HepG2 (cell line): ENCODE results near the gene DRAP1. TPM values are rescaled to one million over a fixed set of nuclear protein-coding genes. Genes with fewer than 3 reads are reported as not detected.

Experiments
- ARNTL ChIP-seq: sonication (generic); formaldehyde crosslinking; IDR thresholded peaks from 2 replicates; pipeline ENCODE4 v1.4.0; 2020; ENCODE audit warnings: mild to moderate bottlenecking, missing genetic modification reagents
- E2F5 ChIP-seq: sonication (generic); formaldehyde crosslinking; conservative IDR thresholded peaks from 2 replicates; pipeline ENCODE4 v1.4.0; 2020; ENCODE audit warnings: missing genetic modification reagents
- GABPB1 ChIP-seq: IDR thresholded peaks from 2 replicates; pipeline ENCODE4 v1.6.1; 2016; ENCODE audit warnings: mild to moderate bottlenecking, missing genetic modification reagents, moderate library complexity, missing compliant biosample characterization
- IKZF5 ChIP-seq: IDR thresholded peaks from 2 replicates; pipeline ENCODE4 v1.6.1; 2018; ENCODE audit warnings: missing genetic modification reagents, mild to moderate bottlenecking, missing compliant biosample characterization
- KLF16 ChIP-seq, 2 experiments: sonication (generic) in 1 of 2; formaldehyde crosslinking in 1 of 2; IDR thresholded peaks; 2 replicates each; pipeline versions ENCODE4 v1.6.1 to v1.8.0; 2016 to 2023; ENCODE audit warnings: missing genetic modification reagents in 2 of 2, missing compliant biosample characterization in 1 of 2
- MAF1 ChIP-seq: sonication (generic); formaldehyde crosslinking; IDR thresholded peaks from 2 replicates; pipeline ENCODE4 v1.5.0; 2020; ENCODE audit warnings: missing genetic modification reagents, borderline replicate concordance
- MTERF4 ChIP-seq: sonication (generic); formaldehyde crosslinking; IDR thresholded peaks from 2 replicates; pipeline ENCODE4 v1.8.0; 2023; ENCODE audit warnings: mild to moderate bottlenecking, missing genetic modification reagents
- POGK ChIP-seq: sonication (generic); formaldehyde crosslinking; conservative IDR thresholded peaks from 2 replicates; pipeline ENCODE4 v1.8.0; 2022; ENCODE audit warnings: mild to moderate bottlenecking, moderate library complexity, missing genetic modification reagents
- RERE ChIP-seq: IDR thresholded peaks from 2 replicates; pipeline ENCODE4 v1.6.1; 2016; ENCODE audit warnings: low read depth, missing genetic modification reagents, missing compliant biosample characterization
- SP5 ChIP-seq: IDR thresholded peaks from 2 replicates; pipeline ENCODE4 v1.6.1; 2016; ENCODE audit warnings: low read depth, borderline replicate concordance
- TRIM22 ChIP-seq: fragments of 450-650 bp; IDR thresholded peaks from 2 replicates; pipeline ENCODE4 v1.6.1; 2017
- ZFP1 ChIP-seq: IDR thresholded peaks from 2 replicates; pipeline ENCODE4 v1.6.1; 2016
- ZFP82 ChIP-seq: sonication (generic); formaldehyde crosslinking; IDR thresholded peaks from 2 replicates; pipeline ENCODE4 v1.5.1; 2020; ENCODE audit warnings: mild to moderate bottlenecking, missing genetic modification reagents, borderline replicate concordance
- ZKSCAN8 ChIP-seq: IDR thresholded peaks from 2 replicates; pipeline ENCODE4 v1.6.1; 2016; ENCODE audit warnings: borderline replicate concordance, missing genetic modification reagents, missing compliant biosample characterization
- ZNF576 ChIP-seq: sonication (generic); formaldehyde crosslinking; IDR thresholded peaks from 2 replicates; pipeline ENCODE4 v1.4.0; 2020; ENCODE audit warnings: mild to moderate bottlenecking, missing genetic modification reagents
- ZNF776 ChIP-seq: sonication (generic); formaldehyde crosslinking; IDR thresholded peaks from 2 replicates; pipeline ENCODE4 v1.4.0; 2020; ENCODE audit warnings: mild to moderate bottlenecking, missing genetic modification reagents
- polyA plus RNA-seq, 8 experiments: library from polyadenylated mRNA; depleted of rRNA in 3 of 8; stranded (reverse) in 7 of 8; unstranded in 1 of 8; fragments of >200 nt; fragmentation: Illumina TruSeq in 4 of 8; extraction: Trizol in 4 of 8; gene quantifications; 2 replicates each; pipeline versions ENCODE4 v1.2.1 to v1.2.3, GENCODE V29; 2011 to 2016; ENCODE audit warnings: low read depth in 4 of 8, missing spikeins in 1 of 8, mixed read lengths in 1 of 8; ENCODE audit not compliant: insufficient read depth in 1 of 8
- total RNA-seq, 5 experiments: library from RNA; depleted of rRNA; stranded (reverse); fragments of >200 nt; fragmentation: Illumina TruSeq; extraction: Trizol; gene quantifications; 2 replicates each; pipeline ENCODE4 v1.2.3, GENCODE V29; 2016; ENCODE audit warnings: low read depth in 1 of 5

Gene DRAP1
- total and polyA plus RNA-seq, 2 of the 13 experiments (the other 11 are each of a cell fraction or from before 2014, with no cell fraction given): 46.8 to 52.3 TPM

GRCh38 chr11:65899356-65900124, 19.7 kb upstream of the DRAP1 start (continued):
- TF ChIP-seq IKZF5 (CRISPR knock-in tag): peak; percentile 59; the same call in 1 of the 2 replicates
- no peak for TF ChIP-seq ZFP1
- TF ChIP-seq ZKSCAN8 (CRISPR knock-in tag): 0 out of 2 replicates have a peak, but pooled peaks have one; percentile 24
- TF ChIP-seq ARNTL: peak; percentile 82; the same call in 1 of the 2 replicates
- no peak; the same call in 1 of the 2 replicates for TF ChIP-seq POGK
- TF ChIP-seq MAF1 (CRISPR knock-in tag): 0 out of 2 replicates have a peak, but pooled peaks have one; percentile 43
- no peak for TF ChIP-seq E2F5
- peak; percentile 90 for TF ChIP-seq GABPB1 (CRISPR knock-in tag)
- 0 out of 2 replicates have a peak, but pooled peaks have one; percentile 75 for TF ChIP-seq MTERF4
- no peak for TF ChIP-seq RERE (CRISPR knock-in tag)
- peak; percentile 88; the same call in 1 of the 2 replicates for TF ChIP-seq ZNF776 (CRISPR knock-in tag)
- TF ChIP-seq KLF16 (CRISPR knock-in tag; IDR thresholded peaks at IDR 0.05): peak in 1 of 2 experiments; percentile 76; a peak in 1 of 4 replicates
- TF ChIP-seq SP5: no peak; the same call in 1 of the 2 replicates
- TF ChIP-seq TRIM22: no peak
- no peak for TF ChIP-seq ZNF576 (CRISPR knock-in tag)
- peak; percentile 92; the same call in 1 of the 2 replicates for TF ChIP-seq ZFP82
